NCI-H748 (cell line): ENCODE results near the gene MPZL3.

ENCODE experiments used
- DNase-seq: peaks from one replicate; lab custom pipeline; 2025; ENCODE audit not compliant: unreplicated experiment; lab: John Stamatoyannopoulos, UW

The MPZL3 gene, protein sequence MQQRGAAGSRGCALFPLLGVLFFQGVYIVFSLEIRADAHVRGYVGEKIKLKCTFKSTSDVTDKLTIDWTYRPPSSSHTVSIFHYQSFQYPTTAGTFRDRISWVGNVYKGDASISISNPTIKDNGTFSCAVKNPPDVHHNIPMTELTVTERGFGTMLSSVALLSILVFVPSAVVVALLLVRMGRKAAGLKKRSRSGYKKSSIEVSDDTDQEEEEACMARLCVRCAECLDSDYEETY

DNA sequence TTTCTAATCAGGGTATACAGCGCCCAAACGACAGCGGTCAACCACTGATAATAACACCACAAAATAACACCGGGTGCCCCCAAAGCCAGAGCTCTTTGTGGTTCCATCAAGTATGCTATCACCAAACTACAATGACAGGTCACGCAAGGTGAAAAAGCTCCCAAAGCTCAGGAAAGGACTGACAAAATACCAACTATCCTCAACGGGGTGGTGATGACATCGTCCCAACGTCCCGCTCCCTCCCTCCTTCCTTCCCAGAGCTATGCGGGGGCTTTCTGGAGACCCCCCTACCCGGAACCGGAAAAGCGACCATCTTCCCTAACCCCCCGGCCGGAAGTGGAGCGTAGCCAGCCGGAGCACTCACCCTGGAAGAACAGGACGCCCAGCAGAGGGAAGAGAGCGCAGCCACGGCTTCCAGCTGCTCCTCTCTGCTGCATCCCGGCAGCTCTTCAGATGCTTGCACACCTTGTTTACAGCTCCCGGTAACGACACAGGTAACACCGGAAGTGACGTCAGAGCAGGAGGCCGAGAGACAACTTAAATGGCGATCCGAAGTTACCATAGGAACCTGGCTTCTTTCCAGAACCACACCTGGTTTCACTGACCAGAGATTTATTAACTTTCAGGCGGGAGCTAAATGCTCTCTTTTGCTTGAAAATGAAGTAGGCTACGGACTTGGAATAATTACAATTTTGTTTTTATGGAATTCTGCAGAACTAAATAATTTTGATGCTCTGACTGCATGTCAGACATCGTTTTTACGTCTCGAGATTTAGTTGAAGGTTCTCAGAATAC is at the start of gene MPZL3:
TSS of gene MPZL3 (minus strand) at position 508 of the 795 bp plus-strand sequence. CDS start at position 437, 71 bp downstream.
- peak; percentile 95 for DNase-seq

- no peak for DNase-seq
These were observed 49.5 kb upstream of the MPZL3 start for GRCh38 chr11:118301600-118302195.

DNA sequence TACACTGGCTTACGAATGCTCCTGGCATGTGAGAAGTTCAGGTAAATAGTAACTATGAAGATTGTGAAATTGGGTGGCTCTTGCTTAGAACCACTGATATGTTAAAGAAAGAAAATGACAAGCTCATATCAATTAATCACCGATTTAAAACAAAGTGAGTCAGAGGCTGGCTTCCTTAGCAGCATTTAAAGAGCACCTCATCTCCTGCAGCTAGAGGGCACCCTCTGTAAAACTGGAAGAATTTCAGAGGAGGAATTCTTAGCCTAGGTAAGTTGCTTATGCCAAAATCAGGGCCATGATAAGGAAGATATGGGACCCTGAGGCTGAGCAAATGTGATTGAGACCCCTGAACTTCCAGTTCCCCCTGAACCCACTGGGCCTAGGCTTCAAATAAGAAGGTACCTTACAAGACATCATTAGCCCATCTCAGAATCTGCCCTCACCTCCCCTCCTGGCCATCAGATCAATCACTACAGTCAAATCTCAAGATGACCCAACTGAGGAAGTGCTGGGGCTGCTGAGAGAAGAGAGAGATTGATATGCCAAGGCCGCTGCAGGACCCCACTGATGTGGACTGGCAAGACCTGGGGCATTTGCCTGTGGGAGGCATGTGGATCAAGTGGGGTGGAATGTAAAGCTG is 43.8 kb upstream of the MPZL3 start:
- DNase-seq = peak; percentile 4

DNA sequence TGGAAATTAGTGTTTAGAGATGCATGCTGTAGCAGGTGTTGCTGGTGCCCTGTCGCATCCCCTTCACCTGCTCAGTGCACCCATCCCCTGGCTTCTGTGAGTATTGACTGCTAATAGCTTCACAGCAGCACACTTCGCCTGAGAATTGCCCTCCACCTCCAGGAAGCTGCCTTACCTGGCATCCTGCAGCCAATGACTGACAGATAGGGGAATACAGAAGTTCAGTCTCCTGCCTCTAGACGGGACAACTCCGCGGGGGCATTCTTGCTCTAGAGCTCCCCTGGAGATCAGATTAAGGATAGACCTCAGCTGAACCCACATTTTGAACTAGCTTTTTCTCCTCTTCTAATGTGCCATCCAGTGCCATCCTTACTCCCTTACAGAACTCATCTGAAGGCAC is 43.0 kb upstream of the MPZL3 start:
- no peak for DNase-seq

- DNase-seq = no peak
These were observed 41.9 kb upstream of the MPZL3 start for GRCh38 chr11:118294053-118294452.

GRCh38 chr11:118291477-118292135 is 39.4 kb upstream of the MPZL3 start:
- DNase-seq = no peak

DNA sequence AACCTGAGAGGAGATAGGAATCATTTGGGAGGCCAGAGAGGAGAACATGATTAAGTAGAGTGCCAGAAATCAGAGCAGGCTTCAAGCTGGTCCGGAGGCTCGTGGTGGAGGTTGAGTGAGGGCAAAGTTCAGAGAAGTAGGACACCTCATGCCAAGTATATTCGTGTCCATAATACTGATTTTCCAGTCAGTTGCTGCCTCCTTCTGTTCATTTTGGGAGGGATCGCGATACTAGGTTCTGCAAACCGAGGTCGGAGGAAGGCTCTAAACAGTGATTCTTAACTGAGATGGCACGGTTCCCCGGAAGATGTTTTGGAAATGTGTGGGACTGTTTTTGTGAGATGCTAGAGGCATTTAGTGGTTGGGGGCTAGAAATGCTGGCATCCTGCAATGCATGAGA is 38.8 kb upstream of the MPZL3 start:
- no peak for DNase-seq

DNA sequence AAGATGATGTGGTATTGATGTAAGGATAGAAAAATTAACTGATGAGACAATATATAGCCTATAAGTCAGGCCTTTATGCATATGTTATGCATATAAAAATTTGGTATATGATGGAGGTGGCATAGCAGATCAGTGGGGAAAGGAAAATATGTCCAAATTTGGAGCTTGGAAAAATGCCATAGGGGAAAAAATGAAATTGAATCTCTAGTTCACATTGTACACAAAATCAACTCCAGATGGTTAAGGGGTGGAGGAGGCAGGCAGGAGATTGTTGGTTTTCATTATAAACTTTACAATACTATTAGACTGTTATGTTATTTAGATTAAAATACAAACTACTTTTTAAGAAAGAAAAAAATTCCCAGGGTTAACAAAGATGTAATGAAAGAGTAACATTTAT is 37.2 kb upstream of the MPZL3 start:
- no peak for DNase-seq

- DNase-seq = no peak
These were observed 34.8 kb upstream of the MPZL3 start for GRCh38 chr11:118287006-118287405.

DNA sequence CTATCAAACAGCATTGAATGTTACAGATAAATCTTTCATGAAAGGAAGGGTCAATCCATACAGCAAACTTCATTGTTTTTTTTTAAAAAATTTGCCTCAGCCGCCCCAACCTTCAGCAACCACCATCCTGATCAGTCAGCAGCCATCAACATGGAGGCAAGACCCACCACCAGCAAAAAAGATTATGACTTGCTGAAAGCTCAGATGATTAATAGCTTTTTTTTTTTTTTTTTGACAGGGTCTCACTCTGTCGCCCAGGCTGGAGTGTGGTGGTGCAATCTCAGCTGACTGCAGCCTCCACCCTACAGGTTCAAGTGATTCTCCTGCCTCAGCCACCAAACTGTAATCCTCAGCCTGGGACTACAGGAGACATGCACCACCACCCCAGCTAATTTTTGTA is 34.4 kb upstream of the MPZL3 start:
- DNase-seq = no peak

DNA sequence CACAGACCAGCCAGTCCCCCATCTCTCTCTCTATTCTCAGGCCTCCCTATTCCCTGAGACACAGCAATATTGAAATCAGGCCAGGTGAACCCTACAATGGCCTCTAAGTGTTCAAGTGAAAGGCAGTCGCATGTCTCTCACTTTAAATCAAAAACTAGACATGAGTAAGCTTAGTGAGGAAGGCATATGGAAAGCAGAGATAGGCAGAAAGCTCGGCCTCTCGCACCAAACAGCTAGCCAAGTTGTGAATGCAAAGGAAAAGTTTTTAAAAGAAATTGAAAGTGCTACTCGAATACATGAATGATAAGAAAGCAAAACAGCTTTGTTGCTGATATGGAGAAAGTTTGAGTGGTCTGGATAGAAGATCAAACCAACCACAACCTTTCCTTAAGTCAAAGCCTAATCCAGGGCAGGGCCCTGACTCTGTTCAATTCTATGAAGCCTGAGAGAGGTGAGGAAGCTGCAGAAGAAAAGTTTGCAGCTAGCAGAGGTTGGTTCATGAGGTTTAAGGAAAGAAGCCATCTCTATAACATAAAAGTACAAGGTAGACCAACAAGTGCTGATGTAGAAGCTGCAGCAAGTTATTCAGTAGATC is 31.7 kb upstream of the MPZL3 start:
- DNase-seq = no peak

- no peak for DNase-seq
These were observed 31.0 kb upstream of the MPZL3 start for GRCh38 chr11:118283037-118283636.

DNA sequence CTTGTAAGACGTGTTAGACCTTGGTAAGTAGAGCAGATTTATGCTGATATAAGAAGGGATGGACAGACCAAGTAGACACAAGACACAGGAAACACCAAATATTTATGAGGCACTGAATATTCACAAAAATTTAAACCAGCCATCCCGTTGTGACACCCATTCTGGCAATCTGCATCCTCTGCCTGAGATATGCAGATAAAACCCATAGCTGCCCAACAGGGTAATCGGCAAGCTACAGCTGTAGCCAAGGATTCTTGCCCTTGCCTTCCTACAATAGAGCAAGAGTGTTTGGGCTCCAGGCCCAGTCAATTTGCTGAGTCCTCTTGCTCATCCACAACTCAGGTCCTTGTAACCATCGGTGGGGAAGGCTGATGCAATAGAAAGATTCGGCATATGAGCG is 30.4 kb upstream of the MPZL3 start:
- no peak for DNase-seq

DNA sequence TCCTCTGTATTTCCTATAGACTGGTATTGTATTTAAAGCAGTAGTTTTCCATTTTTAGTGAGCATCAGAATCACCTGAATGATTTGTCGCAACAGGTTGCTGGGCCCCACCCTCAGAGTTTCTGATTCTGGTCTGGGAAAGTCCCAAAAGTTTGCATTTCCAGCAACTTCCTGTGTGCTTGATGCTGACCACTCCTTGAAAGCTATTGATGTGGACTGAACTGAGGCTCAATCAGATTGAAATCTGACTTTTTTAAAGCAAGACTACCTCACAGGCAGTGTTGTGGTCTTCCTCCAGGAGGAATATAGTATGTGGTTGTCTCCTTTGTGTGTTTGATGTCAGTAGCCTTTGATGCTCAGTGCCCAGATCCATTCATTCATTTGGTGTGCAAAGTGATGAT is 29.1 kb upstream of the MPZL3 start:
- DNase-seq = no peak

- no peak for DNase-seq
These were observed 25.1 kb upstream of the MPZL3 start for GRCh38 chr11:118277312-118277711.

DNA sequence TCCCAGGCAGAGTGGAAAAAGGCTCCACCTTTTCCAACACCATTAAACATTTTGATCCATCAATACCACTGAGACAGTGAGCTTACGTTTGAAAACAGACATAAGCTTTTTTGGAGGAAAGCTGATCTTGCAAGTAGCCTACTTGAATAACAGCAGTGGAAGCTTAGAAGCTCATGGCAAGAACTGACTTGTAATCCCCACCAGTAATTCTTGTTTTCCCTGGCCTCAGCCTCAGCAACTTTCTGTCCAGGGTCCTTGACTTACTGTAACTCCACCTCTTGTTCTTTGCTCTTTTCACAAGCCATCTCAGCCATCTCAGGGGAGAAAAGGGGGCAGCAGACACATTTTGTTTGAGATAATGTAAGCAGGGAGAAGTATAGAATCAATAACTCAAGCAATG is 24.3 kb upstream of the MPZL3 start:
- no peak for DNase-seq

- DNase-seq = no peak
These were observed 23.0 kb upstream of the MPZL3 start for GRCh38 chr11:118275176-118275575.

DNA sequence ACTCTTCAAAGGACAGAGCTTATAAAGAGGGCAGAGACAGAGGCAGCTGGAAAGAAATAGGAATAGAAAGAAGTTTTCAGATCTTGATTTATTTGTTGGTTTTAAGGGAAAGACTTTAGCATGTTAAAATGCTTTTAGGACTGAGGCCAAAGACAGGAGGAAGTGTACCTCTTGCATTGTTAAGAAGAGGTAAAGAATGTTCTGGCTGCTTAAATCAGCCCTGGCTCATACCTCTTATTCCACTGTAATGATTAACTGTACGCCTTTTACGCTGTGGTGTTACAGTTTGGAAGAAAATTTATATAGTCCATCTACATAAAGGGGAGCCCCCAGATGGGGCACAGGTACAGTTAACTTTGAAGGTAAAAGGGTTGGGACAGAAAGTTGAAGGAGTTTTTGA is 22.0 kb upstream of the MPZL3 start:
- no peak for DNase-seq

- DNase-seq = no peak
These were observed 19.8 kb upstream of the MPZL3 start for GRCh38 chr11:118272001-118272400.

- peak; percentile 1 for DNase-seq
These were observed 15.3 kb upstream of the MPZL3 start for GRCh38 chr11:118267486-118267885.
